ENCODE results near the gene DNAJB11.

DNA sequence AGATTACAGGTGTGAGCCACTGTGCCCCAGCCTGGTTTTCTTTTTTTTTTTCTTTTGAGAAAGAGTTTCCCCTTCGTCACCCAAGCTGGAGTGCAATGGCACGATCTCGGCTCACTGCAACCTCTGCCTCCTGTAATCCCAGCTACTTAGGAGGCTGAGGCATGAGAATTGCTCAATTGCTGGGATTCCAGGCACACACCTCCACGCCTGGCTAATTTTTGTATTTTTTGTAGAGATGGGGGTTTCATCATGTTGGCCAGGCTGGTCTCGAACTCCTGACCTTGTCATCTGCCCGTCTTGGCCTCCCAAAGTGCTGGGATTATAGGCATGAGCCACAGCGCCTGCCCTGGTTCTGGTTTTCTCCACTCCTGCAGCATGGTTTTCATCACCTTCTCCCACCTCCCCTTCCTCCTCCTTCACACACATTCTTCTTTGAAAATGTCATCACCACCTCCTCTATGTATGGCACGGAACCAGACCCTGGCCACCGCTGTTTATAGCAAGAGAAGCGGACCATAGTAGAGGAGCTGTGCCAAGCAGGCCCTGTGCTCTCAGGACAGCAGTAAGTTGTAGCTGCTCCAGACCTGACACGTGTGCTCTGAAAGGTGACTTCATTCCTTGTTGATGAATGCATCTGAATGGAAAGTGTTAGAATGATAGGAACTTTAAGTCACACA lies 27.7 kb downstream of the DNAJB11 start:
- TF ChIP-seq, protein P1, sequence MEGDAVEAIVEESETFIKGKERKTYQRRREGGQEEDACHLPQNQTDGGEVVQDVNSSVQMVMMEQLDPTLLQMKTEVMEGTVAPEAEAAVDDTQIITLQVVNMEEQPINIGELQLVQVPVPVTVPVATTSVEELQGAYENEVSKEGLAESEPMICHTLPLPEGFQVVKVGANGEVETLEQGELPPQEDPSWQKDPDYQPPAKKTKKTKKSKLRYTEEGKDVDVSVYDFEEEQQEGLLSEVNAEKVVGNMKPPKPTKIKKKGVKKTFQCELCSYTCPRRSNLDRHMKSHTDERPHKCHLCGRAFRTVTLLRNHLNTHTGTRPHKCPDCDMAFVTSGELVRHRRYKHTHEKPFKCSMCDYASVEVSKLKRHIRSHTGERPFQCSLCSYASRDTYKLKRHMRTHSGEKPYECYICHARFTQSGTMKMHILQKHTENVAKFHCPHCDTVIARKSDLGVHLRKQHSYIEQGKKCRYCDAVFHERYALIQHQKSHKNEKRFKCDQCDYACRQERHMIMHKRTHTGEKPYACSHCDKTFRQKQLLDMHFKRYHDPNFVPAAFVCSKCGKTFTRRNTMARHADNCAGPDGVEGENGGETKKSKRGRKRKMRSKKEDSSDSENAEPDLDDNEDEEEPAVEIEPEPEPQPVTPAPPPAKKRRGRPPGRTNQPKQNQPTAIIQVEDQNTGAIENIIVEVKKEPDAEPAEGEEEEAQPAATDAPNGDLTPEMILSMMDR (IDR thresholded peaks at IDR 0.05 in 8 of 11, conservative IDR thresholded peaks at IDR 0.05 in 3 of 11): no peak
- no peak for TF ChIP-seq POLR2A (IDR thresholded peaks at IDR 0.05)
- TF ChIP-seq POLR2AphosphoS5 (IDR thresholded peaks at IDR 0.05): no peak

Measured in spleen (tissue), 7 donors.